ENCODE measurements around the gene JMJD8. TPM values are rescaled to one million over a fixed set of nuclear protein-coding genes. Genes with fewer than 3 reads are reported as not detected.
"Not testable (repeated sequence)": the region's sequence is repeated elsewhere in the genome, so short reads cannot be mapped to it uniquely, and the experiment has no call there.

Gene JMJD8
- total and polyA plus RNA-seq, 7 donors: 18.7 to 93.4 (median 52.8) TPM

- Histone ChIP-seq H3K36me3 (no peaks in the 10 kb centered on the region), H3K4me3 (no peak overlapping the region), H3K9me3 (no peaks in the 10 kb centered on the region), H3K4me1 (peaks cover 0 to 41% (median 32%) of the 10 kb centered on the region in 4 donors), H3K27me3 (peaks cover 40 to 73% (median 51%) of the 10 kb centered on the region in 3 donors), H3K27ac (no peak overlapping the region)
- no peak for DNase-seq
- 2 to 3% methylated on average over 64 of the region's 64 CpGs for WGBS, 2 donors
- TF ChIP-seq EP300 (IDR thresholded peaks at IDR 0.05) (no peak), POLR2A (IDR thresholded peaks at IDR 0.05) (no peak), POLR2AphosphoS5 (IDR thresholded peaks at IDR 0.05) (no peak), CTCF (IDR thresholded peaks at IDR 0.05) (no peak)
- intact Hi-C loops (cut with DNase I): no loop called here
These were observed 10.2 kb upstream of the JMJD8 start for GRCh38 chr16:694187-694862.

DNA sequence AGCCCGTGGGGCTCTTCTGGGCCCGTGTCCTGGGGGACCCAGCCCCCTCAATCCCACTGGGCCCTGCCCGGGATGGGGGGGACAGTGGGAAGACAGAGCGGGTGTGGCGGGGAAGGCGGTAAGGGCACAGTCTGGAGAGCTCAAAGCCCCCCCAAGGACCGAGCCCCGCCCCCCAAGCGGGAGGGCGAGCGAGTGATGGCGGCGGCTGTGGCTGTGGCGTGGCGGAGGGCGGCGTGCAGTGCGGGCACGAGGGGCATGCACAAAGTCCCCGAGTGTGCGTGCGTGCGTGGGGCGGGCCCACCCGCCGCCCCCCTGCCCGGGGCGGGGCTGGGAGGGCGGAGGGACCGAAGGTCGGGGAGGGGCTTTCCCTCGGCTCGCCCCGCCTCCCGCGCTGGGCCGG lies 9.6 kb upstream of the JMJD8 start:
- Histone ChIP-seq H3K4me3 (no peak overlapping the region), H3K27ac (no peak overlapping the region), H3K9me3 (no peaks in the 10 kb centered on the region), H3K4me1 (peaks cover 0 to 47% (median 38%) of the 10 kb centered on the region in 4 donors), H3K36me3 (no peaks in the 10 kb centered on the region), H3K27me3 (peaks cover 39 to 69% (median 48%) of the 10 kb centered on the region in 3 donors)
- TF ChIP-seq POLR2A (IDR thresholded peaks at IDR 0.05) (no peak), EP300 (IDR thresholded peaks at IDR 0.05) (no peak), POLR2AphosphoS5 (IDR thresholded peaks at IDR 0.05) (no peak), CTCF (IDR thresholded peaks at IDR 0.05) (no peak)
- intact Hi-C loops (cut with DNase I): no loop called here
- DNase-seq: no peak
- WGBS, 2 donors: 6 to 9% methylated on average over 37 of the region's 37 CpGs

GRCh38 chr16:693364-693763 lies 9.2 kb upstream of the JMJD8 start:
- no peak for DNase-seq
- TF ChIP-seq EP300 (IDR thresholded peaks at IDR 0.05) (no peak), POLR2A (IDR thresholded peaks at IDR 0.05) (no peak), CTCF (IDR thresholded peaks at IDR 0.05) (no peak), POLR2AphosphoS5 (IDR thresholded peaks at IDR 0.05) (no peak)
- WGBS, 2 donors: 33 to 41% methylated on average over 22 of the region's 22 CpGs
- H3K9me3 ChIP-seq: no peaks in the 10 kb centered on the region
- peaks cover 0 to 51% (median 41%) of the 10 kb centered on the region in 4 donors for H3K4me1 ChIP-seq
- H3K27ac ChIP-seq: no peak overlapping the region
- H3K4me3 ChIP-seq: no peak overlapping the region
- intact Hi-C loops (cut with DNase I): no loop called here
- H3K27me3 ChIP-seq: peaks cover 39 to 66% (median 48%) of the 10 kb centered on the region in 3 donors
- no peaks in the 10 kb centered on the region for H3K36me3 ChIP-seq

DNA sequence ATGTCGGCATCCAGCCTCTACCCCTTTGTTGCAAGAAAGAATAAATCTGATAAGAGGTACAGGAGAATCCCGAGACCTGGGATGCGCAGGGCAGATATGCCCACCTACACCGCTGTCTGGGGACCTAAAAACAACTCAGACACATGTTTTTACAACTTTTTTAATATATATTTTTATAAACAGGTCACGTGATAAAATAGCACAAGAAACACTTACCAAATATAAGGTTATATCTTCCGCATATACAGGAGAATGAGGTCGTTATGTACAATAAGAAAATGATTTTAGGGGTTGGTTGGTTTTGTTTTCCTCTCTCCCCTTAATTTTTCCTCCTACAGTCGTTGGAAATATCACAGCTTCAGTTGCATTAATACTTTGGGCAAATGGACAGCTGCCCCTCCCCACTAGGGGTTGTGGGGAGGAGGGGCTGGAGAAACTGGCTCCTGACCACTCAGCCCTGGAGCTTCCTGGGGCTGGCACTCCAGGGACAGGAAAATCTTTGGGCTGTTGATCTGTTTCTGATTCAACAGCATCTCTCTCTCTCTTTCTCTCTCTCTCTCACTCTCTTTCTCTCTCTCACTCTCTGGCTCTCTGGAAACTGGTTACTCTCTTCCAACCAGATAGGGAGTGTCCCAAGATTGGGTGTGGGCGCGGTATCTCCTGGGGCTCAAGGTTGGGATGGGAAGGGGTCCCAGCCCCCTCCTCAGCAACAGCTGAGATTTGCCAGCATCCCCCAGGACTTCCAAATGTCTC lies 8.4 kb upstream of the JMJD8 start:
- no peak overlapping the region for H3K4me3 ChIP-seq
- 48 to 64% methylated on average over 10 of the region's 10 CpGs for WGBS, 2 donors
- peaks cover 39 to 61% (median 48%) of the 10 kb centered on the region in 3 donors for H3K27me3 ChIP-seq
- no peaks in the 10 kb centered on the region for H3K9me3 ChIP-seq
- peaks cover 0 to 54% (median 42%) of the 10 kb centered on the region in 4 donors for H3K4me1 ChIP-seq
- no peak overlapping the region for H3K27ac ChIP-seq
- peaks cover 0 to 4% (median 0%) of the 10 kb centered on the region in 4 donors for H3K36me3 ChIP-seq
- TF ChIP-seq POLR2AphosphoS5 (IDR thresholded peaks at IDR 0.05) (no peak), EP300 (IDR thresholded peaks at IDR 0.05) (no peak), CTCF (IDR thresholded peaks at IDR 0.05) (no peak), POLR2A (IDR thresholded peaks at IDR 0.05) (no peak)
- intact Hi-C loops (cut with DNase I): no loop called here
- DNase-seq: no peak

DNA sequence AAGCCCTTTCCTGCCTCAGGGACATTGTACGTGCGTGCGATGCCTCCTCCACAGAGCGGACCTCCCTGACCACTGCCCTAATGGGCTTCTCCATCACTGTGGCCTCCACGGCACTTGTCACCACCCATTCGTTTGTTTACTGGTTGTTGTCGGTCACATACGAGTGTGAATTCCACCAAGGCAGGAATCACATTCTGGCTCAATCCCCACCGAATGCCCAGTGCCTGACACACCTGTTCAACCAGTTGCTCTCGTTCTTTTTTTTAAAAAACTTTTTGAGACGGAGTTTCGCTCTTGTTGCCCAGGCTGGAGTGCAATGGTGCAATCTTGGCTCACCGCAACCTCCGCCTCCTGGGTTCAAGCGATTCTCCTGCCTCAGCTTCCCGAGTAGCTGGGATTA lies 7.1 kb upstream of the JMJD8 start:
- 84 to 90% methylated on average over 16 of the region's 16 CpGs for WGBS, 2 donors
- DNase-seq; H3K9me3 ChIP-seq; H3K4me3 ChIP-seq; H3K27ac ChIP-seq; intact Hi-C loops (cut with DNase I): not testable (repeated sequence)
- Histone ChIP-seq H3K27me3 (peaks cover 32 to 48% (median 36%) of the 10 kb centered on the region in 3 donors), H3K4me1 (peaks cover 0 to 54% (median 44%) of the 10 kb centered on the region in 4 donors), H3K36me3 (peaks cover 0 to 17% (median 4%) of the 10 kb centered on the region in 4 donors)
